Erythroblast (primary cell): ENCODE measurements around the gene SGIP1.

ENCODE experiments used
- GATA1 ChIP-seq: IDR thresholded peaks from 2 replicates; pipeline ENCODE4 v1.6.1; 2011; ENCODE audit warnings: low read depth, mild to moderate bottlenecking, control low read depth, low read length, moderate library complexity
- POLR2A ChIP-seq: IDR thresholded peaks from 2 replicates; pipeline ENCODE4 v1.6.1; 2011; ENCODE audit warnings: mild to moderate bottlenecking, low read length

GRCh38 chr1:66520655-66521054 lies 13.3 kb upstream of the SGIP1 start:
- TF ChIP-seq POLR2A = no peak
- TF ChIP-seq GATA1 = no peak
